B cell (primary cell): ENCODE data around the gene CTSD.

ENCODE experiments used
- EZH2 ChIP-seq: IDR thresholded peaks from 2 replicates; pipeline ENCODE4 v1.6.1; 2012; ENCODE audit warnings: borderline replicate concordance, low read depth, mild to moderate bottlenecking, moderate library complexity, low read length; ENCODE audit not compliant: insufficient read depth, poor library complexity, severe bottlenecking
- TF ChIP-seq, protein P1 (sequence below): fragments of 200-600 bp; IDR thresholded peaks from one replicate; pipeline ENCODE4 v1.8.0; 2022; ENCODE audit warnings: antibody characterized with exemption, mild to moderate bottlenecking

DNA sequence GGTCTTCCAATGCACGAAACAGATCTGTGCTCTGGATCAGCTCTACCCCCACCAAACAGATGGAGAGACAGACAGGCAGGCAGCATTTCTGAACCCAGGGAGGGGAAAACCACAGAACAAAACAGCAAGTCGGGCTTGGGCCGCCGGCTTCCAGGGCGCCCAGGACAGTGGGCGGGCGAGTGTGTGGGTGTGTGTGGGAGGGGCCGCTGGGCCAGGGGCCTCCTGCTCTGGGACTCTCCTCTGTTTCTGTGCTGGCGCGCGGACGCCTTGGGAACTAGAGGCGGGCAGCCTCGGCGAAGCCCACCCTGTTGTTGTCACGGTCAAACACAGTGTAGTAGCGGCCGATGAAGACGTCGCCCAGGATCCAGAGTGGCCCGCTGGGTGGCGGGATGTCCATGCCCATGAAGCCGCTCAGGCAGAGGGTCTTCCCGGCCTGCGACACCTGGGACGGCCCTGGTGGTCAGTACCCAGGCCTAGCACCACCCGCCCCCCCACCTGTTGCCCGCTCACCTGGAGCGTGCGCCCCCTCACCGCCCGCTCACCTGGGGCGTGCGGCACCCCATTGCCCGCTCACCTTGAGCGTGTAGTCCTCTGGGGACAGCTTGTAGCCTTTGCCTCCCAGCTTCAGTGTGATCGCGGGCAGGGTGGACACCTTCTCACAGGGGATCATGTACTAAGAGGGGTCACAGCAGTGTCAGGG, 10.3 kb downstream of the CTSD start:
- TF ChIP-seq, protein P1, sequence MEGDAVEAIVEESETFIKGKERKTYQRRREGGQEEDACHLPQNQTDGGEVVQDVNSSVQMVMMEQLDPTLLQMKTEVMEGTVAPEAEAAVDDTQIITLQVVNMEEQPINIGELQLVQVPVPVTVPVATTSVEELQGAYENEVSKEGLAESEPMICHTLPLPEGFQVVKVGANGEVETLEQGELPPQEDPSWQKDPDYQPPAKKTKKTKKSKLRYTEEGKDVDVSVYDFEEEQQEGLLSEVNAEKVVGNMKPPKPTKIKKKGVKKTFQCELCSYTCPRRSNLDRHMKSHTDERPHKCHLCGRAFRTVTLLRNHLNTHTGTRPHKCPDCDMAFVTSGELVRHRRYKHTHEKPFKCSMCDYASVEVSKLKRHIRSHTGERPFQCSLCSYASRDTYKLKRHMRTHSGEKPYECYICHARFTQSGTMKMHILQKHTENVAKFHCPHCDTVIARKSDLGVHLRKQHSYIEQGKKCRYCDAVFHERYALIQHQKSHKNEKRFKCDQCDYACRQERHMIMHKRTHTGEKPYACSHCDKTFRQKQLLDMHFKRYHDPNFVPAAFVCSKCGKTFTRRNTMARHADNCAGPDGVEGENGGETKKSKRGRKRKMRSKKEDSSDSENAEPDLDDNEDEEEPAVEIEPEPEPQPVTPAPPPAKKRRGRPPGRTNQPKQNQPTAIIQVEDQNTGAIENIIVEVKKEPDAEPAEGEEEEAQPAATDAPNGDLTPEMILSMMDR, result no peak
- TF ChIP-seq EZH2, result no peak
